ENCODE measurements around the gene SRRM1. TPM values are rescaled to one million over a fixed set of nuclear protein-coding genes. Genes with fewer than 3 reads are reported as not detected.

SRRM1 gene
- total and polyA plus RNA-seq, 2 experiments from 2014 or later = 118 to 666 TPM

DNA sequence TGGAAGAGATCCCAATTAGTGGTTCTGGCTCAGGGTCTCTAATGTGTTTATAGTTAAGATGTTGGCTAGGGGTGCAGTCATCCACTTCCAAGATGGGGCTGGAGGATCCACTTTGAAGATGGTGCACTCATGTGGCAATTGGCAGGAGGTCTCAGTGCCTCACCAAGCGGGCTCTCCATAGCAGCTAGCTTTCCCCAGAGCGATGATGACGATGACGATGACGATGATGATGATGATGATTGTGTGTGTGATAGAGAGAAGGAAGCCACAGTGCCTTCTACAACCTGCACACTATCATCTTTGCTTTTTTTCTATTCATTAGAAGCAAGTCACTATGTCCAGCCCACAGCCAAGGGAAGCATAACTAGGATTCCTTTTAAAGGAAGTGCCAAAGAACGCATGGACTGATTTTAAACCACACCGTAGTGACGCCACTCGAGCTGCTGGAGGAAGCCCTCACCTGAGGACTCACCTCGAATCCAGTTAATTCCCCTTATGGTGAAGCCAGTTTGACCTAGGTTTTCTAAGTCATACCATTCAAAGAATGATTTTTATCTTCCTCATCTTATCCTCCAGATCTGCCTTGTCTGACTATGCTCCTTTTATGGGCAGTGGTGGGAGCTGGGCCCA is 49.4 kb downstream of the SRRM1 start:
- Histone ChIP-seq H3K27me3 (ENCODE audit: insufficient read depth) (no peaks in the 10 kb centered on the region), H4K20me1 (replicated peaks; ENCODE audit: insufficient read depth) (no peaks in the 10 kb centered on the region), H3K27ac (ENCODE audit: low read depth) (no peak overlapping the region), H3K4me2 (no peak overlapping the region), H3K4me3 (no peak overlapping the region), H3K36me3 (ENCODE audit: insufficient read depth) (no peaks in the 10 kb centered on the region), H3K4me1 (ENCODE audit: insufficient read depth) (no peaks in the 10 kb centered on the region), H2AFZ (no peak overlapping the region), H3K79me2 (replicated peaks; ENCODE audit: insufficient read depth) (no peaks in the 10 kb centered on the region), H3K9me2 (ENCODE audit: insufficient read depth) (no peaks in the 10 kb centered on the region), H3F3A (replicated peaks; ENCODE audit: low read depth) (no peaks in the 10 kb centered on the region)
- peaks cover 6% of the 10 kb centered on the region; the same call in 2 of the 3 replicates for H3K36me3 Mint-ChIP-seq (ENCODE audit: low read depth)
- no peak overlapping the region for H3K4me3 Mint-ChIP-seq
- H3K9me3 Mint-ChIP-seq = peaks cover 13% of the 10 kb centered on the region; the same call in 2 of the 3 replicates
- ATAC-seq (no peak), DNase-seq (ENCODE audit: low spot score) (no peak)
- peaks cover 4% of the 10 kb centered on the region; the same call in 1 of the 3 replicates for H3K4me1 Mint-ChIP-seq
- H3K27ac Mint-ChIP-seq = no peak overlapping the region
- TF ChIP-seq ZNF114 (CRISPR knock-in tag; IDR thresholded peaks at IDR 0.05) = no peak
- no peak for TF ChIP-seq JUNB (IDR thresholded peaks at IDR 0.05; ENCODE audit: unreplicated experiment)
- no peak for TF ChIP-seq EZH2 (IDR thresholded peaks at IDR 0.05; ENCODE audit: low read depth, unreplicated experiment)
- TF ChIP-seq, protein P1, sequence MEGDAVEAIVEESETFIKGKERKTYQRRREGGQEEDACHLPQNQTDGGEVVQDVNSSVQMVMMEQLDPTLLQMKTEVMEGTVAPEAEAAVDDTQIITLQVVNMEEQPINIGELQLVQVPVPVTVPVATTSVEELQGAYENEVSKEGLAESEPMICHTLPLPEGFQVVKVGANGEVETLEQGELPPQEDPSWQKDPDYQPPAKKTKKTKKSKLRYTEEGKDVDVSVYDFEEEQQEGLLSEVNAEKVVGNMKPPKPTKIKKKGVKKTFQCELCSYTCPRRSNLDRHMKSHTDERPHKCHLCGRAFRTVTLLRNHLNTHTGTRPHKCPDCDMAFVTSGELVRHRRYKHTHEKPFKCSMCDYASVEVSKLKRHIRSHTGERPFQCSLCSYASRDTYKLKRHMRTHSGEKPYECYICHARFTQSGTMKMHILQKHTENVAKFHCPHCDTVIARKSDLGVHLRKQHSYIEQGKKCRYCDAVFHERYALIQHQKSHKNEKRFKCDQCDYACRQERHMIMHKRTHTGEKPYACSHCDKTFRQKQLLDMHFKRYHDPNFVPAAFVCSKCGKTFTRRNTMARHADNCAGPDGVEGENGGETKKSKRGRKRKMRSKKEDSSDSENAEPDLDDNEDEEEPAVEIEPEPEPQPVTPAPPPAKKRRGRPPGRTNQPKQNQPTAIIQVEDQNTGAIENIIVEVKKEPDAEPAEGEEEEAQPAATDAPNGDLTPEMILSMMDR (conservative IDR thresholded peaks at IDR 0.05; ENCODE audit: low read depth in 2 of 2) = no peak
- no peak for TF ChIP-seq ZNF331 (CRISPR knock-in tag; IDR thresholded peaks at IDR 0.05; ENCODE audit: low read depth)
- no peak for TF ChIP-seq CREB1 (CRISPR knock-in tag; IDR thresholded peaks at IDR 0.05; ENCODE audit: low read depth)
- TF ChIP-seq EZH2phosphoT487 (IDR thresholded peaks at IDR 0.05; ENCODE audit: unreplicated experiment) = no peak
- TF ChIP-seq, protein P2, sequence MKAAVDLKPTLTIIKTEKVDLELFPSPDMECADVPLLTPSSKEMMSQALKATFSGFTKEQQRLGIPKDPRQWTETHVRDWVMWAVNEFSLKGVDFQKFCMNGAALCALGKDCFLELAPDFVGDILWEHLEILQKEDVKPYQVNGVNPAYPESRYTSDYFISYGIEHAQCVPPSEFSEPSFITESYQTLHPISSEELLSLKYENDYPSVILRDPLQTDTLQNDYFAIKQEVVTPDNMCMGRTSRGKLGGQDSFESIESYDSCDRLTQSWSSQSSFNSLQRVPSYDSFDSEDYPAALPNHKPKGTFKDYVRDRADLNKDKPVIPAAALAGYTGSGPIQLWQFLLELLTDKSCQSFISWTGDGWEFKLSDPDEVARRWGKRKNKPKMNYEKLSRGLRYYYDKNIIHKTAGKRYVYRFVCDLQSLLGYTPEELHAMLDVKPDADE (IDR thresholded peaks at IDR 0.05) = no peak
- no peak for TF ChIP-seq STAT1 (IDR thresholded peaks at IDR 0.05; ENCODE audit: unreplicated experiment)
- TF ChIP-seq POLR2AphosphoS5 (IDR thresholded peaks at IDR 0.05; ENCODE audit: low read depth) = no peak
- TF ChIP-seq, protein P3, sequence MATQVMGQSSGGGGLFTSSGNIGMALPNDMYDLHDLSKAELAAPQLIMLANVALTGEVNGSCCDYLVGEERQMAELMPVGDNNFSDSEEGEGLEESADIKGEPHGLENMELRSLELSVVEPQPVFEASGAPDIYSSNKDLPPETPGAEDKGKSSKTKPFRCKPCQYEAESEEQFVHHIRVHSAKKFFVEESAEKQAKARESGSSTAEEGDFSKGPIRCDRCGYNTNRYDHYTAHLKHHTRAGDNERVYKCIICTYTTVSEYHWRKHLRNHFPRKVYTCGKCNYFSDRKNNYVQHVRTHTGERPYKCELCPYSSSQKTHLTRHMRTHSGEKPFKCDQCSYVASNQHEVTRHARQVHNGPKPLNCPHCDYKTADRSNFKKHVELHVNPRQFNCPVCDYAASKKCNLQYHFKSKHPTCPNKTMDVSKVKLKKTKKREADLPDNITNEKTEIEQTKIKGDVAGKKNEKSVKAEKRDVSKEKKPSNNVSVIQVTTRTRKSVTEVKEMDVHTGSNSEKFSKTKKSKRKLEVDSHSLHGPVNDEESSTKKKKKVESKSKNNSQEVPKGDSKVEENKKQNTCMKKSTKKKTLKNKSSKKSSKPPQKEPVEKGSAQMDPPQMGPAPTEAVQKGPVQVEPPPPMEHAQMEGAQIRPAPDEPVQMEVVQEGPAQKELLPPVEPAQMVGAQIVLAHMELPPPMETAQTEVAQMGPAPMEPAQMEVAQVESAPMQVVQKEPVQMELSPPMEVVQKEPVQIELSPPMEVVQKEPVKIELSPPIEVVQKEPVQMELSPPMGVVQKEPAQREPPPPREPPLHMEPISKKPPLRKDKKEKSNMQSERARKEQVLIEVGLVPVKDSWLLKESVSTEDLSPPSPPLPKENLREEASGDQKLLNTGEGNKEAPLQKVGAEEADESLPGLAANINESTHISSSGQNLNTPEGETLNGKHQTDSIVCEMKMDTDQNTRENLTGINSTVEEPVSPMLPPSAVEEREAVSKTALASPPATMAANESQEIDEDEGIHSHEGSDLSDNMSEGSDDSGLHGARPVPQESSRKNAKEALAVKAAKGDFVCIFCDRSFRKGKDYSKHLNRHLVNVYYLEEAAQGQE (IDR thresholded peaks at IDR 0.05; ENCODE audit: unreplicated experiment) = no peak
- TF ChIP-seq, protein P4, sequence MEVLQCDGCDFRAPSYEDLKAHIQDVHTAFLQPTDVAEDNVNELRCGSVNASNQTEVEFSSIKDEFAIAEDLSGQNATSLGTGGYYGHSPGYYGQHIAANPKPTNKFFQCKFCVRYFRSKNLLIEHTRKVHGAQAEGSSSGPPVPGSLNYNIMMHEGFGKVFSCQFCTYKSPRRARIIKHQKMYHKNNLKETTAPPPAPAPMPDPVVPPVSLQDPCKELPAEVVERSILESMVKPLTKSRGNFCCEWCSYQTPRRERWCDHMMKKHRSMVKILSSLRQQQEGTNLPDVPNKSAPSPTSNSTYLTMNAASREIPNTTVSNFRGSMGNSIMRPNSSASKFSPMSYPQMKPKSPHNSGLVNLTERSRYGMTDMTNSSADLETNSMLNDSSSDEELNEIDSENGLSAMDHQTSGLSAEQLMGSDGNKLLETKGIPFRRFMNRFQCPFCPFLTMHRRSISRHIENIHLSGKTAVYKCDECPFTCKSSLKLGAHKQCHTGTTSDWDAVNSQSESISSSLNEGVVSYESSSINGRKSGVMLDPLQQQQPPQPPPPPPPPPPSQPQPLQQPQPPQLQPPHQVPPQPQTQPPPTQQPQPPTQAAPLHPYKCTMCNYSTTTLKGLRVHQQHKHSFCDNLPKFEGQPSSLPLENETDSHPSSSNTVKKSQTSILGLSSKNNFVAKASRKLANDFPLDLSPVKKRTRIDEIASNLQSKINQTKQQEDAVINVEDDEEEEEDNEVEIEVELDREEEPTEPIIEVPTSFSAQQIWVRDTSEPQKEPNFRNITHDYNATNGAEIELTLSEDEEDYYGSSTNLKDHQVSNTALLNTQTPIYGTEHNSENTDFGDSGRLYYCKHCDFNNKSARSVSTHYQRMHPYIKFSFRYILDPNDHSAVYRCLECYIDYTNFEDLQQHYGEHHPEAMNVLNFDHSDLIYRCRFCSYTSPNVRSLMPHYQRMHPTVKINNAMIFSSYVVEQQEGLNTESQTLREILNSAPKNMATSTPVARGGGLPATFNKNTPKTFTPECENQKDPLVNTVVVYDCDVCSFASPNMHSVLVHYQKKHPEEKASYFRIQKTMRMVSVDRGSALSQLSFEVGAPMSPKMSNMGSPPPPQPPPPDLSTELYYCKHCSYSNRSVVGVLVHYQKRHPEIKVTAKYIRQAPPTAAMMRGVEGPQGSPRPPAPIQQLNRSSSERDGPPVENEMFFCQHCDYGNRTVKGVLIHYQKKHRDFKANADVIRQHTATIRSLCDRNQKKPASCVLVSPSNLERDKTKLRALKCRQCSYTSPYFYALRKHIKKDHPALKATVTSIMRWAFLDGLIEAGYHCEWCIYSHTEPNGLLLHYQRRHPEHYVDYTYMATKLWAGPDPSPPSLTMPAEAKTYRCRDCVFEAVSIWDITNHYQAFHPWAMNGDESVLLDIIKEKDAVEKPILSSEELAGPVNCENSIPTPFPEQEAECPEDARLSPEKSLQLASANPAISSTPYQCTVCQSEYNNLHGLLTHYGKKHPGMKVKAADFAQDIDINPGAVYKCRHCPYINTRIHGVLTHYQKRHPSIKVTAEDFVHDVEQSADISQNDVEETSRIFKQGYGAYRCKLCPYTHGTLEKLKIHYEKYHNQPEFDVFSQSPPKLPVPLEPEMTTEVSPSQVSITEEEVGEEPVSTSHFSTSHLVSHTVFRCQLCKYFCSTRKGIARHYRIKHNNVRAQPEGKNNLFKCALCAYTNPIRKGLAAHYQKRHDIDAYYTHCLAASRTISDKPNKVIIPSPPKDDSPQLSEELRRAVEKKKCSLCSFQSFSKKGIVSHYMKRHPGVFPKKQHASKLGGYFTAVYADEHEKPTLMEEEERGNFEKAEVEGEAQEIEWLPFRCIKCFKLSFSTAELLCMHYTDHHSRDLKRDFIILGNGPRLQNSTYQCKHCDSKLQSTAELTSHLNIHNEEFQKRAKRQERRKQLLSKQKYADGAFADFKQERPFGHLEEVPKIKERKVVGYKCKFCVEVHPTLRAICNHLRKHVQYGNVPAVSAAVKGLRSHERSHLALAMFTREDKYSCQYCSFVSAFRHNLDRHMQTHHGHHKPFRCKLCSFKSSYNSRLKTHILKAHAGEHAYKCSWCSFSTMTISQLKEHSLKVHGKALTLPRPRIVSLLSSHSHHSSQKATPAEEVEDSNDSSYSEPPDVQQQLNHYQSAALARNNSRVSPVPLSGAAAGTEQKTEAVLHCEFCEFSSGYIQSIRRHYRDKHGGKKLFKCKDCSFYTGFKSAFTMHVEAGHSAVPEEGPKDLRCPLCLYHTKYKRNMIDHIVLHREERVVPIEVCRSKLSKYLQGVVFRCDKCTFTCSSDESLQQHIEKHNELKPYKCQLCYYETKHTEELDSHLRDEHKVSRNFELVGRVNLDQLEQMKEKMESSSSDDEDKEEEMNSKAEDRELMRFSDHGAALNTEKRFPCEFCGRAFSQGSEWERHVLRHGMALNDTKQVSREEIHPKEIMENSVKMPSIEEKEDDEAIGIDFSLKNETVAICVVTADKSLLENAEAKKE (CRISPR knock-in tag; IDR thresholded peaks at IDR 0.05) = no peak
- TF ChIP-seq NANOG (IDR thresholded peaks at IDR 0.05; ENCODE audit: borderline replicate concordance) = no peak
- peaks cover 12% of the 10 kb centered on the region for H3K27me3 Mint-ChIP-seq (ENCODE audit: insufficient read depth, low read depth, poor library complexity)
